ENCODE results near the gene CCDC157. TPM values are rescaled to one million over a fixed set of nuclear protein-coding genes. Genes with fewer than 3 reads are reported as not detected.

The CCDC157 gene
- total RNA-seq, 4 donors from 2014 or later = 1.4 to 5.2 (median 3.3) TPM

- in situ Hi-C loops (cut with MboI; ENCODE audit: low pct_ligation_motif_present in 1 of 4, low pct_unique_long_range_greater_than_20kb in 1 of 4, low sequenced_read_pairs in 3 of 4) = no loop called here
- WGBS, 2 donors (ENCODE audit: low coverage in 1 of 2) = 50 to 54% methylated on average over 8 of the region's 8 CpGs
- TF ChIP-seq POLR2AphosphoS5 (IDR thresholded peaks at IDR 0.05) (peak in 1 of 3 donors; percentile 27), POLR2A (IDR thresholded peaks at IDR 0.05) (peak; percentile 12)
- TF ChIP-seq, protein P1, sequence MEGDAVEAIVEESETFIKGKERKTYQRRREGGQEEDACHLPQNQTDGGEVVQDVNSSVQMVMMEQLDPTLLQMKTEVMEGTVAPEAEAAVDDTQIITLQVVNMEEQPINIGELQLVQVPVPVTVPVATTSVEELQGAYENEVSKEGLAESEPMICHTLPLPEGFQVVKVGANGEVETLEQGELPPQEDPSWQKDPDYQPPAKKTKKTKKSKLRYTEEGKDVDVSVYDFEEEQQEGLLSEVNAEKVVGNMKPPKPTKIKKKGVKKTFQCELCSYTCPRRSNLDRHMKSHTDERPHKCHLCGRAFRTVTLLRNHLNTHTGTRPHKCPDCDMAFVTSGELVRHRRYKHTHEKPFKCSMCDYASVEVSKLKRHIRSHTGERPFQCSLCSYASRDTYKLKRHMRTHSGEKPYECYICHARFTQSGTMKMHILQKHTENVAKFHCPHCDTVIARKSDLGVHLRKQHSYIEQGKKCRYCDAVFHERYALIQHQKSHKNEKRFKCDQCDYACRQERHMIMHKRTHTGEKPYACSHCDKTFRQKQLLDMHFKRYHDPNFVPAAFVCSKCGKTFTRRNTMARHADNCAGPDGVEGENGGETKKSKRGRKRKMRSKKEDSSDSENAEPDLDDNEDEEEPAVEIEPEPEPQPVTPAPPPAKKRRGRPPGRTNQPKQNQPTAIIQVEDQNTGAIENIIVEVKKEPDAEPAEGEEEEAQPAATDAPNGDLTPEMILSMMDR (IDR thresholded peaks at IDR 0.05) = no peak
- H3K27ac ChIP-seq = peak overlapping the region; percentile 98 to 99 (median 98)
- H3K4me3 ChIP-seq = peak overlapping the region in 1 of 4 donors; percentile 70
- no peaks in the 10 kb centered on the region for H3K36me3 ChIP-seq
- no peak for DNase-seq
- intact Hi-C loops (cut with DNase I; ENCODE audit: low total_unique reads) = no loop called here
- peaks cover 22 to 62% (median 38%) of the 10 kb centered on the region in 4 donors for H3K4me1 ChIP-seq
- no peaks in the 10 kb centered on the region for H3K9me3 ChIP-seq
- no peaks in the 10 kb centered on the region for H3K27me3 ChIP-seq
These were observed 65.1 kb downstream of the CCDC157 start for GRCh38 chr22:30421695-30422480.

GRCh38 chr22:30422481-30423300, 65.9 kb downstream of the CCDC157 start:
- Histone ChIP-seq H3K4me1 (peaks cover 22 to 62% (median 39%) of the 10 kb centered on the region in 4 donors), H3K27me3 (no peaks in the 10 kb centered on the region), H3K27ac (peak overlapping the region; percentile 98 to 99 (median 98)), H3K9me3 (no peaks in the 10 kb centered on the region), H3K4me3 (peak overlapping the region; percentile 54 to 70 (median 62)), H3K36me3 (no peaks in the 10 kb centered on the region)
- 46 to 48% methylated on average over 6 to 12 of the region's 18 CpGs for WGBS, 2 donors (ENCODE audit: low coverage in 1 of 2)
- in situ Hi-C loops (cut with MboI; ENCODE audit: low pct_ligation_motif_present in 1 of 4, low pct_unique_long_range_greater_than_20kb in 1 of 4, low sequenced_read_pairs in 3 of 4) (no loop called here), intact Hi-C loops (cut with DNase I; ENCODE audit: low total_unique reads) (no loop called here)
- peak; percentile 71 to 84 (median 81) for TF ChIP-seq POLR2AphosphoS5 (IDR thresholded peaks at IDR 0.05)
- peak; percentile 17 for TF ChIP-seq POLR2A (IDR thresholded peaks at IDR 0.05)
- no peak for TF ChIP-seq EP300 (IDR thresholded peaks at IDR 0.05; ENCODE audit: low read depth)
- DNase-seq = peak; percentile 78

GRCh38 chr22:30423301-30423958, 66.6 kb downstream of the CCDC157 start:
- no peaks in the 10 kb centered on the region for H3K9me3 ChIP-seq
- no peaks in the 10 kb centered on the region for H3K36me3 ChIP-seq
- H3K4me3 ChIP-seq = peak overlapping the region; percentile 54 to 70 (median 62)
- no peaks in the 10 kb centered on the region for H3K27me3 ChIP-seq
- H3K27ac ChIP-seq = peak overlapping the region; percentile 98 to 99 (median 98)
- H3K4me1 ChIP-seq = peaks cover 22 to 62% (median 39%) of the 10 kb centered on the region in 4 donors
- intact Hi-C loops (cut with DNase I; ENCODE audit: low total_unique reads) (no loop called here), in situ Hi-C loops (cut with MboI; ENCODE audit: low pct_ligation_motif_present in 1 of 4, low pct_unique_long_range_greater_than_20kb in 1 of 4, low sequenced_read_pairs in 3 of 4) (no loop called here)
- 0% methylated on average over 38 of the region's 45 CpGs; no CpG with 5 or more reads in 1 of the 2 donors for WGBS, 2 donors (ENCODE audit: low coverage in 1 of 2)
- DNase-seq = peak; percentile 56
- TF ChIP-seq POLR2AphosphoS5 (IDR thresholded peaks at IDR 0.05) = peak; percentile 89 to 97 (median 95)
- TF ChIP-seq EP300 (IDR thresholded peaks at IDR 0.05; ENCODE audit: low read depth) = no peak
- TF ChIP-seq, protein P1 (IDR thresholded peaks at IDR 0.05) = peak in 1 of 5 experiments; percentile 9
- TF ChIP-seq POLR2A (IDR thresholded peaks at IDR 0.05) = peak; percentile 94

DNA sequence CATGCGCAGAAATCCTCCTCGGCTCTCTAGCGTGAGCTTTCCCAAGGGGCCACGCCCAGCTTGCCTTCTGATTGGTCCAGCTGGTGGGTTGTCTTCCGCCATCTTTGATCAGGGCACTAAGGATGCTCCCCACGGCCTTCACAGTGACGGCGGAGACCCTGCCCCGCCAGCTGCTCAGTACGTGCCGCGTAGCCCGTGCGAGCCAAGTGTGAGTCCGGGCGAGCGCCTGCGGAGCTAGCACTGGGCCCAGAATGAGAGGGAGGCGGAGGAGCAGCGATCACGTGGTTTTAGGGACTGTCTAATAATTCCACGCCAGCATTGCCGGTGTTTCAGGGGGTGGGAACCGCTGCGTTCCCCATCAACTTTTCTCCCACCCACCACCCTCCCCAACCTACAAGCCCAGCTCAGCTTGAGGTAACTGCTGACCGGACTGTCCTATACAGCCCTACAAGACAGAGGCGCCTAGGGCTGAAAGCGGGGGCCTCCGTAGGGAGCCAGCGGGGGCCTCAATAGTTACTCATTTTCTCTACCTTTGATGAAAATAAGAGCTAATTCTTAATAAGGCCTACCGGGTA, 67.2 kb downstream of the CCDC157 start:
- peaks cover 22 to 57% (median 39%) of the 10 kb centered on the region in 4 donors for H3K4me1 ChIP-seq

More for the DNA sequence above, 67.2 kb downstream of the CCDC157 start:
- intact Hi-C loops (cut with DNase I; ENCODE audit: low total_unique reads) = no loop called here
- DNase-seq = peak; percentile 99
- WGBS, 2 donors (ENCODE audit: low coverage in 1 of 2) = 0 to 1% methylated on average over 6 to 29 of the region's 31 CpGs
- TF ChIP-seq POLR2A (IDR thresholded peaks at IDR 0.05) (peak; percentile 51), POLR2AphosphoS5 (IDR thresholded peaks at IDR 0.05) (peak; percentile 85 to 95 (median 93)), EP300 (IDR thresholded peaks at IDR 0.05; ENCODE audit: low read depth) (peak; percentile 18)
- TF ChIP-seq, protein P1 (IDR thresholded peaks at IDR 0.05) = no peak
- in situ Hi-C loops (cut with MboI; ENCODE audit: low pct_ligation_motif_present in 1 of 4, low pct_unique_long_range_greater_than_20kb in 1 of 4, low sequenced_read_pairs in 3 of 4) = no loop called here
- Histone ChIP-seq H3K27me3 (no peaks in the 10 kb centered on the region), H3K36me3 (no peaks in the 10 kb centered on the region), H3K4me3 (peak overlapping the region; percentile 54 to 70 (median 62)), H3K27ac (peak overlapping the region; percentile 98 to 99 (median 98)), H3K9me3 (no peaks in the 10 kb centered on the region)

Measured in transverse colon (tissue), 4 donors.